Stomach (tissue), 4 donors: ENCODE data around the gene MYL3.

ENCODE experiments used
- CTCF ChIP-seq, 7 experiments: fragments of 450-650 bp in 4 of 7; fragments of 200-600 bp in 3 of 7; sonication (generic) in 3 of 7; IDR thresholded peaks; one replicate each; pipeline ENCODE4 v1.5.1; 2016 to 2019; ENCODE audit warnings: antibody characterized with exemption in 7 of 7, control low read depth in 2 of 7, mild to moderate bottlenecking in 1 of 7
- EP300 ChIP-seq: sonication (generic); formaldehyde crosslinking; IDR thresholded peaks from one replicate; pipeline ENCODE4 v1.6.1; 2017; ENCODE audit warnings: antibody characterized with exemption
- POLR2AphosphoS5 ChIP-seq, 3 donors: sonication (generic); formaldehyde crosslinking; IDR thresholded peaks; one replicate each; pipeline ENCODE4 v1.6.1; 2016; ENCODE audit warnings: antibody characterized with exemption in 3 of 3

GRCh38 chr3:46860017-46860809, 3.0 kb downstream of the MYL3 start:
- TF ChIP-seq CTCF (IDR thresholded peaks at IDR 0.05) (peak in 4 of 7 experiments; percentile 8 to 29 (median 22)), POLR2AphosphoS5 (IDR thresholded peaks at IDR 0.05) (no peak), EP300 (no peak)
